Vagina (tissue), 2 donors: ENCODE measurements around the gene DNAJA3.

ENCODE experiments used
- CTCF ChIP-seq, 3 experiments: fragments of 450-650 bp in 2 of 3; fragments of 200-600 bp in 1 of 3; sonication (generic) in 1 of 3; IDR thresholded peaks; one replicate each; pipeline ENCODE4 v1.5.1; 2017 to 2019; ENCODE audit warnings: antibody characterized with exemption in 3 of 3, mild to moderate bottlenecking in 2 of 3, moderate library complexity in 2 of 3
- POLR2A ChIP-seq, 2 donors: fragments of 450-650 bp; IDR thresholded peaks; one replicate each; pipeline ENCODE4 v1.6.1; 2017; ENCODE audit warnings: antibody characterized with exemption in 2 of 2, mild to moderate bottlenecking in 2 of 2, moderate library complexity in 2 of 2

GRCh38 chr16:4481963-4482362 is 56.3 kb downstream of the DNAJA3 start:
- TF ChIP-seq CTCF (IDR thresholded peaks at IDR 0.05) (no peak), POLR2A (IDR thresholded peaks at IDR 0.05) (no peak)
